HG03469 (cell line): ENCODE data around the gene NUDT12.
A peak's percentile ranks its signal among the peaks of the same experiment; 100 is the strongest.

Experiments
- ATAC-seq: cut with Tn5 transposase; IDR thresholded peaks from one replicate; pipeline ENCODE4 v1.9.1; 2021; ENCODE audit warnings: mild to moderate bottlenecking, moderate library complexity, moderate number of reproducible peaks; ENCODE audit not compliant: unreplicated experiment

The NUDT12 gene

GRCh38 chr5:103562453-103563157, at the start of gene NUDT12:
Gene NUDT12, minus strand, starts transcription at chr5:103562789. Its CDS starts 2,541 bp downstream, at chr5:103560248.
- ATAC-seq: peak; percentile 82

- ATAC-seq: no peak
Observed at GRCh38 chr5:103607346-103607745, 44.8 kb upstream of the NUDT12 start.

GRCh38 chr5:103605277-103605676, 42.7 kb upstream of the NUDT12 start:
- no peak for ATAC-seq

GRCh38 chr5:103602438-103602837, 39.8 kb upstream of the NUDT12 start:
- no peak for ATAC-seq

GRCh38 chr5:103601314-103601713, 38.7 kb upstream of the NUDT12 start:
- ATAC-seq: no peak

GRCh38 chr5:103600086-103600485, 37.5 kb upstream of the NUDT12 start:
- no peak for ATAC-seq

GRCh38 chr5:103598997-103599566, 36.5 kb upstream of the NUDT12 start:
- ATAC-seq: no peak

GRCh38 chr5:103590221-103590620, 27.6 kb upstream of the NUDT12 start:
- no peak for ATAC-seq

GRCh38 chr5:103589776-103590175, 27.2 kb upstream of the NUDT12 start:
- no peak for ATAC-seq

GRCh38 chr5:103589357-103589756, 26.8 kb upstream of the NUDT12 start:
- no peak for ATAC-seq

- ATAC-seq: no peak
Observed at GRCh38 chr5:103587185-103587748, 24.7 kb upstream of the NUDT12 start.

GRCh38 chr5:103582364-103582763, 19.8 kb upstream of the NUDT12 start:
- ATAC-seq: peak; percentile 59

GRCh38 chr5:103573411-103573810, 10.8 kb upstream of the NUDT12 start:
- no peak for ATAC-seq

GRCh38 chr5:103572454-103572853, 9.9 kb upstream of the NUDT12 start:
- no peak for ATAC-seq

GRCh38 chr5:103571730-103572129, 9.1 kb upstream of the NUDT12 start:
- ATAC-seq: no peak

GRCh38 chr5:103569313-103570060, 6.9 kb upstream of the NUDT12 start:
- no peak for ATAC-seq

GRCh38 chr5:103565719-103566118, 3.1 kb upstream of the NUDT12 start:
- ATAC-seq: no peak

GRCh38 chr5:103561685-103562452, 720 bp downstream of the NUDT12 start:
- peak; percentile 17 for ATAC-seq

- no peak for ATAC-seq
Observed at GRCh38 chr5:103560826-103561225, 1.8 kb downstream of the NUDT12 start.

- ATAC-seq: no peak
Observed at GRCh38 chr5:103546858-103547257, 15.7 kb downstream of the NUDT12 start.

GRCh38 chr5:103542441-103542840, 20.1 kb downstream of the NUDT12 start:
- no peak for ATAC-seq
